ENCODE data around the gene DMRT2. TPM values are rescaled to one million over a fixed set of nuclear protein-coding genes. Genes with fewer than 3 reads are reported as not detected.

The DMRT2 gene
- total RNA-seq, 4 donors from 2014 or later: 0.99 to 1.3 TPM; not detected in 2

DNA sequence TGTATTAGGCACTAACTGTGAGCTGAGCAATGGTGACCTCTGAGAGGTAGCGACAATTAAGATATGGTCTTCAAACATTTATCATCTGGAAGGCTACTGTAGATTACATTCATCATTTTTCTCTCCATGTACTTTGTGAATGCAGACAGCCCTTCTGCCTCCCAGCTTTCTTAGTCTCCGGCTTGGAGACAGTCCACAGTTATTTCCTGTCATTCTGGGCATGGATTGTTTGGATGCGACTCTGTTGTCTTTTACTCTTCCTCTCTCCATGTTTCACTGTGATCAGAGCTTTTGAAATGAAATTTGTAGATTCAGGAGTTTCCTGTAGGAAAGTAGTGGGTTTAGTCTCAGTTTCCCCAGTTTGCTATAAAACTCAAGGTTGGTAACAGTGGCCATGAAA is 20.5 kb downstream of the DMRT2 start:
- TF ChIP-seq, protein P1, sequence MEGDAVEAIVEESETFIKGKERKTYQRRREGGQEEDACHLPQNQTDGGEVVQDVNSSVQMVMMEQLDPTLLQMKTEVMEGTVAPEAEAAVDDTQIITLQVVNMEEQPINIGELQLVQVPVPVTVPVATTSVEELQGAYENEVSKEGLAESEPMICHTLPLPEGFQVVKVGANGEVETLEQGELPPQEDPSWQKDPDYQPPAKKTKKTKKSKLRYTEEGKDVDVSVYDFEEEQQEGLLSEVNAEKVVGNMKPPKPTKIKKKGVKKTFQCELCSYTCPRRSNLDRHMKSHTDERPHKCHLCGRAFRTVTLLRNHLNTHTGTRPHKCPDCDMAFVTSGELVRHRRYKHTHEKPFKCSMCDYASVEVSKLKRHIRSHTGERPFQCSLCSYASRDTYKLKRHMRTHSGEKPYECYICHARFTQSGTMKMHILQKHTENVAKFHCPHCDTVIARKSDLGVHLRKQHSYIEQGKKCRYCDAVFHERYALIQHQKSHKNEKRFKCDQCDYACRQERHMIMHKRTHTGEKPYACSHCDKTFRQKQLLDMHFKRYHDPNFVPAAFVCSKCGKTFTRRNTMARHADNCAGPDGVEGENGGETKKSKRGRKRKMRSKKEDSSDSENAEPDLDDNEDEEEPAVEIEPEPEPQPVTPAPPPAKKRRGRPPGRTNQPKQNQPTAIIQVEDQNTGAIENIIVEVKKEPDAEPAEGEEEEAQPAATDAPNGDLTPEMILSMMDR (IDR thresholded peaks at IDR 0.05): no peak
- no peak for TF ChIP-seq POLR2A (IDR thresholded peaks at IDR 0.05)
- WGBS, 2 donors: 57 to 59% methylated on average over 3 of the region's 3 CpGs
- Histone ChIP-seq H3K27me3 (peaks cover 0 to 9% (median 0%) of the 10 kb centered on the region in 4 donors), H3K9me3 (no peaks in the 10 kb centered on the region), H3K4me1 (peaks cover 0 to 12% (median 0%) of the 10 kb centered on the region in 3 donors), H3K36me3 (no peaks in the 10 kb centered on the region), H3K27ac (no peak overlapping the region), H3K4me3 (no peak overlapping the region)
- no peak for DNase-seq
- intact Hi-C loops (cut with DNase I): no loop called here

DNA sequence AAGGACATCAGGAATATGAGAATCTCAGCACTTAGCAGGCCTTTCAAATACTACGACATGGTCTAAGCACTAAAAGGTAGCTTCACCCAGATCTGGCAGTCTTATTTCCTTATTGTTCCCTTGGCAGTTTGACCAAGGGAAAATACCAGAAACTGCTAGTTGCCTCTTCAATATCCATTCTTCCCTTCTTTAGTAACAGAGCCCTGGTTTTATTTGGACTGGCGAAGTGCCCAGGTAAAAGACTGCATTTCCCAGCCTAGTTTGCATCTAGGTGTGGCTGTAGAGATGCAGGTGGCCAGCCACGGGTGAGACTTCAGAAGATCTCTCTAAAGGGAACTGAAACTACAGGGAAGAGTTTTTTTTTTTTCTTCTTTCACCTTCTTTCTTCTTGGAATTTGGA is 21.6 kb downstream of the DMRT2 start:
- WGBS, 2 donors: 53 to 59% methylated on average over 3 of the region's 3 CpGs
- intact Hi-C loops (cut with DNase I): no loop called here
- H3K27ac ChIP-seq: no peak overlapping the region
- no peaks in the 10 kb centered on the region for H3K9me3 ChIP-seq
- H3K36me3 ChIP-seq: no peaks in the 10 kb centered on the region
- TF ChIP-seq POLR2A (IDR thresholded peaks at IDR 0.05): no peak
- TF ChIP-seq, protein P1 (IDR thresholded peaks at IDR 0.05): no peak
- peaks cover 0 to 9% (median 0%) of the 10 kb centered on the region in 4 donors for H3K27me3 ChIP-seq
- no peak for DNase-seq
- H3K4me1 ChIP-seq: peaks cover 0 to 12% (median 0%) of the 10 kb centered on the region in 3 donors
- no peak overlapping the region for H3K4me3 ChIP-seq

DNA sequence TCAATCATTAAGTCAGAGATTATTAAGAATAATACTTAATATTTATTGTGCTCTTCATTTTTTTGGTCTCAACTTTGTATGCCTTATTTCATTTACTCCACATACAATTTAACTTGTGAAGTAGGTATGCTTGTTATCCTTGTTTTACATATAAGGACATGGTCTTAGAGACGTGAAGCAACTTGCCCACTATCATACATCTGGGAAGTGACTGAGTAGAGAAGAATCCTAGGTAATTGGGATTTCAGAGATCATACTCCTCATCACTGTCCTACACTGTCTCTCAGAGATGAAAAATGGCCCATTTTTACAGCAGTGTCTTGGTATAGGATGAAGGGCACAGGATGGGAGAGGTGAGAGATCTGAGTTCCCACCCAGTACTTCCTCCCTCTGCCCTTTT is 23.3 kb downstream of the DMRT2 start:
- WGBS, 2 donors: 70 to 74% methylated on average over 1 of the region's 1 CpG
- H3K9me3 ChIP-seq: no peaks in the 10 kb centered on the region
- DNase-seq: no peak
- peaks cover 0 to 12% (median 0%) of the 10 kb centered on the region in 4 donors for H3K27me3 ChIP-seq
- no peak overlapping the region for H3K27ac ChIP-seq
- TF ChIP-seq, protein P1 (IDR thresholded peaks at IDR 0.05): no peak
- TF ChIP-seq POLR2A (IDR thresholded peaks at IDR 0.05): no peak
- intact Hi-C loops (cut with DNase I): no loop called here
- peaks cover 0 to 12% (median 0%) of the 10 kb centered on the region in 3 donors for H3K4me1 ChIP-seq
- no peaks in the 10 kb centered on the region for H3K36me3 ChIP-seq
- H3K4me3 ChIP-seq: no peak overlapping the region

DNA sequence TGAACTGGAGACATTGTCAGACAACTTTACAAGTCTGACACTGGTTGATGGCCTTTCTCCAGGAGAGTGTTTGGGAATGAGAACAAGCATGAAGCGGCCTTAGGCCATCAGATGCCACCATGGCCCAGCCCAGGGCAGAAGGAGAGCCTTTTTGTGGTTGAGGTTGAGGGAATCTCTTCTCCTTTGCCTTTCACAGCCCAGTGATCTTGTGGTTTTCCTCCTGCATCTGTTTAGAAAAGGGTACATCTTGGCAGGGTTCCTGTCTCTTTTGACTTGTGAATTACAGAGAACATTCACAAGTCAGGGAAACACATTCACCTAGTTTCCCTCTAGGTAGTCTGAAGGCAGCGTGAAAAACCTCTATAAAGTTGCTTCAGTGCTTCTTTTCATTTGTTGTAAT is 27.5 kb downstream of the DMRT2 start:
- Histone ChIP-seq H3K27me3 (peaks cover 0 to 6% (median 0%) of the 10 kb centered on the region in 4 donors), H3K27ac (no peak overlapping the region), H3K36me3 (no peaks in the 10 kb centered on the region), H3K9me3 (no peaks in the 10 kb centered on the region), H3K4me3 (no peak overlapping the region), H3K4me1 (no peaks in the 10 kb centered on the region)
- 62 to 90% methylated on average over 2 of the region's 2 CpGs for WGBS, 2 donors
- DNase-seq: no peak
- TF ChIP-seq, protein P1 (IDR thresholded peaks at IDR 0.05): no peak
- no peak for TF ChIP-seq POLR2A (IDR thresholded peaks at IDR 0.05)
- intact Hi-C loops (cut with DNase I): no loop called here

DNA sequence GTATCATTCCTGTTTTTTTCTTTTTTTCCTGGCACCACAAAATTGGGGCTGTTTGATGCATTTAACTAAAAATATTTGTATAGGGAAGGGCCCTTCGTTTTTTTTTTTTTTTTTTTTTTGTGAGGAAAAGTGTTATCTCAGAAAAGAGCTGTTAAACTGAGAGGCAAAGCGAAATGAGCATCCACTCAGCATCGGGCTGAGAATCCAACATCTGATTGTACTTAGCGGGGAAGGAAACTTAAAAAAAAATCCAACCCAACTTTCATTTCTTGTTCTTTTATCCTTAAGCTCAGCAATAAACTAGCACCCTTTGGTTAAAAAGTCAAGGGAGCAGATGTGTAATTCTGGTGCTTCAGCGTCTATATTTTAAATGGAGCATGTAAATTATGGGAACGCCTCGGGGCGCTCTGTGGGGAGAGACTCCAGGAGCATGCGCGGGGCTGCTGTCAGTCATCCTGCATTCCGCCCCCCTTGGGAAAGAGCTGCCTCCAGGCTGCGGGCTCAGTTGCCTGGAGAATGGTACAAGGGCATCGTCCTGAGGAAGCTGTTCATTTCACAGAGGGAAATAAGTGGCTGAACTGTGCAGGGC is 33.3 kb downstream of the DMRT2 start:
- Histone ChIP-seq H3K27me3 (peaks cover 0 to 17% (median 0%) of the 10 kb centered on the region in 4 donors), H3K4me3 (peak overlapping the region in 1 of 4 donors; percentile 37), H3K4me1 (peaks cover 0 to 5% (median 0%) of the 10 kb centered on the region in 3 donors), H3K36me3 (no peaks in the 10 kb centered on the region), H3K27ac (no peak overlapping the region), H3K9me3 (no peaks in the 10 kb centered on the region)
- TF ChIP-seq, protein P1 (IDR thresholded peaks at IDR 0.05): no peak
- TF ChIP-seq POLR2A (IDR thresholded peaks at IDR 0.05): no peak
- intact Hi-C loops (cut with DNase I): no loop called here
- WGBS, 2 donors: 15 to 27% methylated on average over 5 to 6 of the region's 13 CpGs
- DNase-seq: no peak
